Measurements from ENCODE around the gene IGF2BP2.

IGF2BP2 gene

GRCh38 chr3:185750702-185751101, 74.1 kb downstream of the IGF2BP2 start:
- Histone ChIP-seq H3K27me3 (ENCODE audit: insufficient read depth, low read length) (no peaks in the 10 kb centered on the region), H3K9ac (ENCODE audit: low read length) (no peak overlapping the region), H2AFZ (ENCODE audit: insufficient read depth, low read length, poor library complexity) (no peak overlapping the region), H3K4me1 (ENCODE audit: control insufficient read depth in 1 of 2, insufficient read depth in 2 of 2, low read length in 2 of 2) (peaks cover 3 to 4% of the 10 kb centered on the region in 2 experiments), H3K79me1 (ENCODE audit: low read length) (no peaks in the 10 kb centered on the region), H3K79me2 (ENCODE audit: control insufficient read depth, insufficient read depth, low read length, poor library complexity) (peaks cover 7% of the 10 kb centered on the region), H3K36me3 (ENCODE audit: control insufficient read depth in 1 of 2, insufficient read depth in 2 of 2, low read length in 2 of 2) (peaks cover 5 to 11% of the 10 kb centered on the region in 2 experiments), H3K4me2 (ENCODE audit: low read length) (no peak overlapping the region), H2BK5ac (ENCODE audit: low read depth, low read length, poor library complexity) (no peak overlapping the region), H3K9me3 (ENCODE audit: insufficient read depth, low read depth, low read length) (peaks cover 2% of the 10 kb centered on the region), H2AK5ac (ENCODE audit: low read length) (no peak overlapping the region), H3K4ac (ENCODE audit: low read depth, low read length) (peak overlapping the region; percentile 75), H3K18ac (ENCODE audit: low read length) (no peak overlapping the region), H4K12ac (ENCODE audit: low read depth, low read length) (no peak overlapping the region), H2BK120ac (ENCODE audit: insufficient read depth, low read length, poor library complexity) (no peak overlapping the region), H2BK12ac (ENCODE audit: low read length) (no peak overlapping the region), H3K23ac (ENCODE audit: low read length) (no peak overlapping the region), H3K14ac (ENCODE audit: low read length) (no peak overlapping the region), H4K8ac (ENCODE audit: low read depth, low read length) (no peak overlapping the region), H3K27ac (ENCODE audit: low read depth, low read length) (no peak overlapping the region), H4K91ac (ENCODE audit: low read depth, low read length) (no peak overlapping the region), H3K4me3 (ENCODE audit: low read depth, low read length) (no peak overlapping the region)
- no peak for DNase-seq
- no CpG with 5 or more reads among the region's 5 CpGs for WGBS (ENCODE audit: extremely low coverage, insufficient coverage, insufficient read length)

GRCh38 chr3:185750015-185750414, 74.8 kb downstream of the IGF2BP2 start:
- H3K4me2 ChIP-seq (ENCODE audit: low read length): no peak overlapping the region

GRCh38 chr3:185746470-185746869, 78.4 kb downstream of the IGF2BP2 start:
- Histone ChIP-seq H4K8ac (ENCODE audit: low read depth, low read length) (no peak overlapping the region), H2BK5ac (ENCODE audit: low read depth, low read length, poor library complexity) (no peak overlapping the region), H3K4me1 (ENCODE audit: control insufficient read depth in 1 of 2, insufficient read depth in 2 of 2, low read length in 2 of 2) (peaks cover 9 to 14% of the 10 kb centered on the region in 2 experiments), H3K9ac (ENCODE audit: low read length) (no peak overlapping the region), H2AFZ (ENCODE audit: insufficient read depth, low read length, poor library complexity) (no peak overlapping the region), H4K91ac (ENCODE audit: low read depth, low read length) (no peak overlapping the region), H2BK120ac (ENCODE audit: insufficient read depth, low read length, poor library complexity) (no peak overlapping the region), H2BK12ac (ENCODE audit: low read length) (no peak overlapping the region), H3K14ac (ENCODE audit: low read length) (no peak overlapping the region), H3K79me2 (ENCODE audit: control insufficient read depth, insufficient read depth, low read length, poor library complexity) (peaks cover 2% of the 10 kb centered on the region), H3K23ac (ENCODE audit: low read length) (no peak overlapping the region), H3K27ac (ENCODE audit: low read depth, low read length) (no peak overlapping the region), H3K79me1 (ENCODE audit: low read length) (no peaks in the 10 kb centered on the region), H3K4ac (ENCODE audit: low read depth, low read length) (no peak overlapping the region), H3K9me3 (ENCODE audit: insufficient read depth, low read depth, low read length) (no peaks in the 10 kb centered on the region), H3K27me3 (ENCODE audit: insufficient read depth, low read length) (no peaks in the 10 kb centered on the region), H3K4me3 (ENCODE audit: low read depth, low read length) (no peak overlapping the region), H4K12ac (ENCODE audit: low read depth, low read length) (no peak overlapping the region), H3K36me3 (ENCODE audit: control insufficient read depth in 1 of 2, insufficient read depth in 2 of 2, low read length in 2 of 2) (no peaks in the 10 kb centered on the region), H3K18ac (ENCODE audit: low read length) (no peak overlapping the region), H2AK5ac (ENCODE audit: low read length) (no peak overlapping the region), H3K4me2 (ENCODE audit: low read length) (no peak overlapping the region)
- WGBS (ENCODE audit: extremely low coverage, insufficient coverage, insufficient read length): no CpG with 5 or more reads among the region's 5 CpGs
- no peak for DNase-seq

More at GRCh38 chr3:185750015-185750414, 74.8 kb downstream of the IGF2BP2 start:
- peak overlapping the region; percentile 26 for H3K4ac ChIP-seq (ENCODE audit: low read depth, low read length)
- peaks cover 3% of the 10 kb centered on the region for H3K79me2 ChIP-seq (ENCODE audit: control insufficient read depth, insufficient read depth, low read length, poor library complexity)
- no peak overlapping the region for H3K18ac ChIP-seq (ENCODE audit: low read length)
- no peak overlapping the region for H3K4me3 ChIP-seq (ENCODE audit: low read depth, low read length)
- no peak overlapping the region for H4K8ac ChIP-seq (ENCODE audit: low read depth, low read length)
- no peak overlapping the region for H2BK120ac ChIP-seq (ENCODE audit: insufficient read depth, low read length, poor library complexity)
- H3K4me1 ChIP-seq (ENCODE audit: control insufficient read depth in 1 of 2, insufficient read depth in 2 of 2, low read length in 2 of 2): peaks cover 8 to 11% of the 10 kb centered on the region in 2 experiments
- H2AFZ ChIP-seq (ENCODE audit: insufficient read depth, low read length, poor library complexity): no peak overlapping the region
- no peak overlapping the region for H3K9ac ChIP-seq (ENCODE audit: low read length)
- H3K14ac ChIP-seq (ENCODE audit: low read length): no peak overlapping the region
- H3K27ac ChIP-seq (ENCODE audit: low read depth, low read length): no peak overlapping the region
- DNase-seq: no peak
- no peak overlapping the region for H3K23ac ChIP-seq (ENCODE audit: low read length)
- H2BK12ac ChIP-seq (ENCODE audit: low read length): no peak overlapping the region
- H4K12ac ChIP-seq (ENCODE audit: low read depth, low read length): no peak overlapping the region
- no CpG with 5 or more reads among the region's 1 CpG for WGBS (ENCODE audit: extremely low coverage, insufficient coverage, insufficient read length)
- H3K27me3 ChIP-seq (ENCODE audit: insufficient read depth, low read length): no peaks in the 10 kb centered on the region
- peaks cover 1 to 6% of the 10 kb centered on the region in 2 experiments for H3K36me3 ChIP-seq (ENCODE audit: control insufficient read depth in 1 of 2, insufficient read depth in 2 of 2, low read length in 2 of 2)
- no peaks in the 10 kb centered on the region for H3K9me3 ChIP-seq (ENCODE audit: insufficient read depth, low read depth, low read length)
- no peak overlapping the region for H4K91ac ChIP-seq (ENCODE audit: low read depth, low read length)
- no peak overlapping the region for H2AK5ac ChIP-seq (ENCODE audit: low read length)
- H3K79me1 ChIP-seq (ENCODE audit: low read length): no peaks in the 10 kb centered on the region
- no peak overlapping the region for H2BK5ac ChIP-seq (ENCODE audit: low read depth, low read length, poor library complexity)

GRCh38 chr3:185744997-185745843, 79.6 kb downstream of the IGF2BP2 start:
- Histone ChIP-seq H2BK5ac (ENCODE audit: low read depth, low read length, poor library complexity) (no peak overlapping the region), H2AK5ac (ENCODE audit: low read length) (no peak overlapping the region)

More at GRCh38 chr3:185744997-185745843, 79.6 kb downstream of the IGF2BP2 start:
- DNase-seq: peak; percentile 74 to 82
- H3K36me3 ChIP-seq (ENCODE audit: control insufficient read depth in 1 of 2, insufficient read depth in 2 of 2, low read length in 2 of 2): no peaks in the 10 kb centered on the region
- H3K4me1 ChIP-seq (ENCODE audit: control insufficient read depth in 1 of 2, insufficient read depth in 2 of 2, low read length in 2 of 2): peaks cover 9 to 14% of the 10 kb centered on the region in 2 experiments
- no peak overlapping the region for H3K4ac ChIP-seq (ENCODE audit: low read depth, low read length)
- H3K4me3 ChIP-seq (ENCODE audit: low read depth, low read length): no peak overlapping the region
- H3K79me1 ChIP-seq (ENCODE audit: low read length): no peaks in the 10 kb centered on the region
- no peak overlapping the region for H3K27ac ChIP-seq (ENCODE audit: low read depth, low read length)
- H3K23ac ChIP-seq (ENCODE audit: low read length): no peak overlapping the region
- H4K12ac ChIP-seq (ENCODE audit: low read depth, low read length): no peak overlapping the region
- no peak overlapping the region for H3K9ac ChIP-seq (ENCODE audit: low read length)
- no peak overlapping the region for H3K18ac ChIP-seq (ENCODE audit: low read length)
- H2BK120ac ChIP-seq (ENCODE audit: insufficient read depth, low read length, poor library complexity): no peak overlapping the region
- H4K91ac ChIP-seq (ENCODE audit: low read depth, low read length): no peak overlapping the region
- no peak overlapping the region for H2BK12ac ChIP-seq (ENCODE audit: low read length)
- H3K14ac ChIP-seq (ENCODE audit: low read length): no peak overlapping the region
- no peak overlapping the region for H3K4me2 ChIP-seq (ENCODE audit: low read length)
- WGBS (ENCODE audit: extremely low coverage, insufficient coverage, insufficient read length): no CpG with 5 or more reads among the region's 12 CpGs
- peaks cover 2% of the 10 kb centered on the region for H3K79me2 ChIP-seq (ENCODE audit: control insufficient read depth, insufficient read depth, low read length, poor library complexity)
- H3K27me3 ChIP-seq (ENCODE audit: insufficient read depth, low read length): no peaks in the 10 kb centered on the region
- no peak overlapping the region for H4K8ac ChIP-seq (ENCODE audit: low read depth, low read length)
- no peaks in the 10 kb centered on the region for H3K9me3 ChIP-seq (ENCODE audit: insufficient read depth, low read depth, low read length)
- no peak overlapping the region for H2AFZ ChIP-seq (ENCODE audit: insufficient read depth, low read length, poor library complexity)
